NOMO-1 (cell line): ENCODE measurements around the gene HES6.

Source experiments
- DNase-seq, 2 experiments: peaks; one replicate each; lab custom pipeline; 2025; ENCODE audit not compliant: unreplicated experiment in 2 of 2; lab: John Stamatoyannopoulos, UW

Gene HES6

DNA sequence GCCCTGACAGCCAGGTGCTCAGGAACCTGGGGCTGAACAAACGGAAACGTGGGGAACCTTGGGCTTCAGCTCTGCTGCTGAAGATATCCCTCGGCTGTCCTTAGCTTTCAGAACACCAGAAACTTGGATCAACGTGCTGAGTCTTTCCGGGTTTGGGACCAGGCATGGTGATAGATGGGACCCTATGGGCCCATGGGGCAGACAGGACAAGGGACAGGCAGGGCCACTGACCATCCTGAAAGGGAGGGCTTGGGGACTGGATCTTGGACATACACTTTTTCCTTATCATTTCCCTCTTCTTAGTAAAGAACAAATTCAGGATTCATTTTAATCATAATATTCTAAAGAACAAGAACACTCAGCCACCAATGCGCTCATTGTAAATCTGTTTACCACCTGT, 16.3 kb upstream of the HES6 start:
- no peak for DNase-seq

GRCh38 chr2:238255636-238256035, 15.8 kb upstream of the HES6 start:
- no peak for DNase-seq

DNA sequence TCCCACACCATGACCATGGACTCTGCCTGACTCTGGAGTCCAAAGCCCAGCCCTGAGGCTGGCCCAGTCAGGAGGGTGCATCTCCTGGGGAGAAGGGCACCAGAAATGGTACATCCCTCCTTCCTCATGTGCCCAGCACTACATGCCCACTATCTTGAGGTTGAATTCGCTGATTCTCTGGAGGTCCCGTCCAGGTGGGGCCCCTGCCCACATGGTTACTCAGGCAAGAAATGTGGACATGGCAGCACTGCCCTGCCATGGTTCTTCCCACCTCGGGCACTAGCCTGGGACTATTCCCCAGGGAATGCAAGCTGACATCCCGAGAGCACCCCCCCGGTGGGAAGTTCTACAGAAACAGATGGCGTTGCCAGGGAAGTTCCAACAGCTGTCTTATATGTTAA, 15.3 kb upstream of the HES6 start:
- no peak for DNase-seq

DNA sequence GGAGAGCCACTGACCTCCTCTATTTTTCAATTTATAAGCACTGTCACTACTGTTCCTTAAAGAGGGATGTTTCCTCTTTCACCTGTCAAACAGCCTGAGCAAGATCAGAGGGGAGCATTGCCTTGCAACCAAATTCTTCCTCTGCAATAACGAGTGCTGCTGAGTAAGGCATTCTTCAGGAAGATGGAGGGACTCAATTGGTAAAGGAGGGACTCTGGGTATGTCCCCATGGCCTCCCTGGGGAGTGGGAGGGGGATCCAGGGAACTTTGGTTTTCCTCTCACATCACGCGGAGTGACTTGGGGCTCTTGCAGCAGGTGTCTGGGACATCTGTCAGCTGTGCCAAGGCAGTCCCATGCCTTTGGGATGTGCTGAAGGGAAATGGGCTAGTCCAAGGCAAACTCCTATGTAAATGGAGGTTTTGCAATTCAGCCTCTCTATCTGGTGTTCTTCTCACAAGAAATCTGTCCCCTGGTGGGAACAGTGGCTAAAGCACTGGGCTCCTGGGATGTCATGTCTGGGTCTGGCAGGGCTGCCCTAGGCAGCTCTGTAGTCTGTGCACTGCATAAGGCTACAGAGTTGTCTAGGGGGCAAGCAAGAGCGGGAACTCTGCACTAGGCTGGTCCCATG, 14.4 kb upstream of the HES6 start:
- DNase-seq = no peak

DNA sequence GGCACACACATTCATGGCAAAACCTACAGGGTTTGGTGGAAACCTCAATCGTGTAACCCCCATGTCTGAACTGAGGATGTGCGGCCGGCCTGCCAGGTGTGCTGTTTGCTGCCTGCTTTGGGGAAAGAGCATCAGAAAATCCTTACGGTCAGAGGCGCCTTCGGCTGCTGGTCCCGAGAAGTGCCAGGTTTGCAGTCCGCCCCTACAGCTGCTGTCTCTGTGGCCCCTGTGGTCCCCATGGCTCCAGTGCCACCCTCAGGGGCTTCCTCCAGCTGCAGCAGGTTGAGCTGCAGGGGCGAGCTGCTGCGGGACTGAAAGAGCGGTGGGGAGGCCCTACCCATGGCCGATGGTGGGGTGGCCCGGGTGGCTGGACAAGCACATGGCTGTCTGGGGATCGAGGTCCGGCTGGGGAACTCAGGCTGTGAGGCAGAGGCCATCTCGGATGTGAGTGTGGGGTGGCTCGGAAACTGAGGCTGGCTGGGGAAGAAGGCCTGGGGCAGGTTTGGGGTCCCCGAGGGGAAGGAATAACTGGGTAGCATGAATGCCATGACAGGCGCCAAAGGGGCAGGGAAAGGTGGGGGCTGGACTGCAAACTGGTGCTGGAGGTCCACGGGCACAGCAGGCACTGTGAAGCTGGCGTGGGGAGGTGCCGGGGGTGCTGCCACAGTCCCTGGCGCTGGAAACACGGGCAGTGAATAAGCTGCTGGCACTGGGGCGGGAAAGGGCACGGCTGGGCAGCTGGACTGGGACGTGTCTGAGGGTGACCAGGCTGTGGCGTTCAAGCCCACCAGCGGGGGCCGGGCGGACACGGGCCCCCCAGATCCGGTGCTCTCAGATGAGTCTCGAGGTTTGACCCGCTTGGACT, 13.2 kb upstream of the HES6 start:
- DNase-seq = no peak

DNA sequence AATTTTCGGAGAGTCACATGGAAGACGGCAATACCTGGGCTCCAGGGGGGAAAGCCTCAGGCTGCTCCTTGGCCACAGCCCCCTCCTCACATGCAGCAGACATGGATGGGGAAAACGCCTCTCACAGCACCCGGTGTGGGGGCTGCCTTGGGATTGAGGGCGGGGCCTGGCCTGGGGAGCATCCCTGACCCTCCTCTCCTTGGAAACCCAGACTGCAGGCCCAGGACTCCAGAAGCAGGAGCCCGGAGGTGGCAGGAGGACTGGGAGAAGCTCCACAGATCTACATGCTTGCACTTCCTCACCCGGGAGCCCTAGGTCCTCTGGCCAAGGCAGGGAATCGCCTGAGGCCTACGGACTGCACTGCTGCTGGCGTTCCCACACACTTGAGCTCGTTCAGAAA, 12.1 kb upstream of the HES6 start:
- DNase-seq = no peak

DNA sequence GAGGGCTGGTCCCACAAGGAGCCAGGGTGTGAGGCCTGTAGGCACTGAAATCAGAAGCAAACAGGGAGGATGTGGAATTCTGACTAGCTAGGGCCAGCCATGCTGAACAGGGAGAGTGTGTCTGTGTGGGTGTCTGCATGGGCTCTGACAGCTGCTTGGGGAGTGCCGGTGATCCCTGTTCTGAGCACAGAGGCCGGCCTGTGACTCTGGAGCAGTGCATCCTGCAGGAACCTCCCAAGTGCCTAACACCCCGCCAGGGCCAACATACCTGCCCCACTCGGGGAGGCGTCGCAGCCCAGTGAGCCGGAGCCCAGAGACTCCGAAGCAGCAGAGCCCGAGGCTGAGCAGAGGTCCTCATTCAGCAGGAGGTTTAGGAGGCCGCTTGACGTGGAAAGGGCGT, 11.5 kb upstream of the HES6 start:
- DNase-seq = no peak

DNA sequence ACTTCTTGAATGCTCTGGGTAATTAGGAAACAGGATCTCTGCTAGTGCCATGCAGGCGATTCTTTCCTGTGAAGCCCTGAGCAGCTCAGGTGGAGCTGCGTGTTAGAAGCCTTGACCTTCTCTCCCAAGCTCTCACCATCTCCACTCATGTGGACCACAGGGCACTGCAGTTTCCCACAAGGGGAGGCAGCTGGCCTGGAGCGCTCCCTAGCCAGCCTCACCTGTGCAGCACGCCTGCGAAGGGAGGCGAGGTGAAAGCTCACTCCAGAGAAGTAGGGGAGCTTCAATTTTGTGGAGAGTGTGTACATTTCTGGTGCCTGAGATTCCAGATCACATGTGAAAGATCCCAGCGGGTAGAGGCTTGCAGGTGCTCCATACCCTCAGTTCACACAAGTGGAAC, 11.1 kb upstream of the HES6 start:
- DNase-seq = no peak

- no peak for DNase-seq
These were observed 8.1 kb upstream of the HES6 start for GRCh38 chr2:238247841-238248453.

GRCh38 chr2:238247002-238247822, 7.4 kb upstream of the HES6 start:
- DNase-seq = no peak

DNA sequence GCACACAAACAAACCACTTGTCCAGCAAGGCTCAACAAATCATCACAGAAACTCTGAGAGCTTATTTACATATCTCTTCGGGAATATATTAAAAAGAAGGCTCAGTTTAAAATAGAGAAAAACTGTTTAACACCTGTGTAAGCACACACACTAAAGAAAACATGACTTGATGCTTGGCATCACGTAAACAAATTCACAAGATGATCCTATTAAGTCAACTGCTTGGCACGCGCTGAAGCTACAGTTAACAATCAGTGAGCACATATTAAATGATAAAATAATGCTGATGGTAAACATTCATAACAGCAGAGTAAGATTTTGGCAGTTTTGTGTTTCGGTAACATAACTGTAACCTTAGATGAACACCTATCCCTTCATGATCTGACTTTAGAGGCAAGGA, 4.3 kb upstream of the HES6 start:
- no peak for DNase-seq

GRCh38 chr2:238243496-238244076, 3.7 kb upstream of the HES6 start:
- no peak for DNase-seq

- no peak for DNase-seq
These were observed 3.1 kb upstream of the HES6 start for GRCh38 chr2:238242731-238243495.

GRCh38 chr2:238241970-238242369, 2.1 kb upstream of the HES6 start:
- DNase-seq = no peak

GRCh38 chr2:238240757-238241711, 1.2 kb upstream of the HES6 start:
- peak; percentile 5 to 7 for DNase-seq

GRCh38 chr2:238239543-238239862, 335 bp downstream of the HES6 start:
- DNase-seq = peak in 1 of 2 experiments; percentile 30

GRCh38 chr2:238238766-238239542, 884 bp downstream of the HES6 start:
- DNase-seq = peak; percentile 8 to 27

GRCh38 chr2:238238311-238238765, 1.5 kb downstream of the HES6 start:
- no peak for DNase-seq
